Endodermal cell (in vitro differentiated cells): ENCODE results near the gene RAPSN. TPM values are rescaled to one million over a fixed set of nuclear protein-coding genes. Genes with fewer than 3 reads are reported as not detected.

Experiments
- DNase-seq: peaks from one replicate; pipeline ENCODE4 v3.0.0-alpha.2; 2017
- H3K27ac ChIP-seq: 2 replicates; pipeline ENCODE4 v1.5.1; 2013; ENCODE audit warnings: mild to moderate bottlenecking, low read depth, low read length, moderate library complexity
- H3K27me3 ChIP-seq: 2 replicates; pipeline ENCODE4 v1.6.1; 2013; ENCODE audit warnings: mild to moderate bottlenecking, low read length, moderate library complexity; ENCODE audit not compliant: insufficient read depth, control insufficient read depth, poor library complexity, severe bottlenecking
- H3K36me3 ChIP-seq: 2 replicates; pipeline ENCODE4 v1.7.0; 2013; ENCODE audit warnings: mild to moderate bottlenecking, low read length, moderate library complexity; ENCODE audit not compliant: control insufficient read depth, insufficient read depth
- H3K4me1 ChIP-seq: one replicate; pipeline ENCODE4 v1.7.0; 2013; ENCODE audit warnings: low read length; ENCODE audit not compliant: control insufficient read depth, insufficient read depth
- H3K4me3 ChIP-seq: 2 replicates; pipeline ENCODE4 v1.5.1; 2013; ENCODE audit warnings: mild to moderate bottlenecking, low read length, moderate library complexity
- H3K9ac ChIP-seq: 2 replicates; pipeline ENCODE4 v1.6.1; 2013; ENCODE audit warnings: mild to moderate bottlenecking, low read length, moderate library complexity; ENCODE audit not compliant: poor library complexity, severe bottlenecking; ENCODE audit errors: extremely low read depth
- H3K9me3 ChIP-seq: 2 replicates; pipeline ENCODE4 v1.6.1; 2013; ENCODE audit warnings: mild to moderate bottlenecking, low read length, moderate library complexity; ENCODE audit not compliant: control insufficient read depth
- H3K27ac Mint-ChIP-seq: 2 replicates; pipeline ENCODE4 v1.8.0; 2020; ENCODE audit warnings: mixed read lengths
- H3K27me3 Mint-ChIP-seq: 2 replicates; pipeline ENCODE4 v1.8.0; 2021; ENCODE audit warnings: mild to moderate bottlenecking, mixed read lengths; ENCODE audit not compliant: insufficient read depth
- H3K36me3 Mint-ChIP-seq: 2 replicates; pipeline ENCODE4 v1.8.0; 2020; ENCODE audit warnings: low read depth, mixed read lengths
- H3K4me1 Mint-ChIP-seq: 2 replicates; pipeline ENCODE4 v1.8.0; 2020; ENCODE audit warnings: mixed read lengths
- H3K4me3 Mint-ChIP-seq: 2 replicates; pipeline ENCODE4 v1.8.0; 2020; ENCODE audit warnings: mild to moderate bottlenecking, moderate library complexity, mixed read lengths
- H3K9me3 Mint-ChIP-seq: 2 replicates; pipeline ENCODE4 v1.8.0; 2020; ENCODE audit warnings: mild to moderate bottlenecking, mixed read lengths
- WGBS, 2 experiments: methylation state at CpG; one replicate each; pipeline versions ENCODE4 v1.1.5 to v1.1.7; 2013; ENCODE audit warnings: missing lambda C conversion rate in 2 of 2, mixed read lengths in 1 of 2; ENCODE audit not compliant: insufficient coverage in 1 of 2, insufficient read length in 1 of 2; 5-methylcytosine and 5-hydroxymethylcytosine counted together
- total RNA-seq, 2 donors: library from RNA; stranded (reverse); fragmentation: NEBNext Ultra II Directional in 1 of 2; extraction: Animal tissue kit (Norgen Biotek cat#: 25700) in 1 of 2; gene quantifications; 2 replicates in 1 of 2; 3 replicates in 1 of 2; pipeline ENCODE4 v1.2.1, GENCODE V29; 2021
- TF ChIP-seq, protein P1 (sequence below): fragments of 200-600 bp; sonication (generic); conservative IDR thresholded peaks from 2 replicates; pipeline ENCODE4 v1.5.0; 2021; ENCODE audit warnings: antibody characterized with exemption, mild to moderate bottlenecking

RAPSN gene
- total RNA-seq, 2 donors from 2014 or later = 0.40 to 0.64 TPM

DNA sequence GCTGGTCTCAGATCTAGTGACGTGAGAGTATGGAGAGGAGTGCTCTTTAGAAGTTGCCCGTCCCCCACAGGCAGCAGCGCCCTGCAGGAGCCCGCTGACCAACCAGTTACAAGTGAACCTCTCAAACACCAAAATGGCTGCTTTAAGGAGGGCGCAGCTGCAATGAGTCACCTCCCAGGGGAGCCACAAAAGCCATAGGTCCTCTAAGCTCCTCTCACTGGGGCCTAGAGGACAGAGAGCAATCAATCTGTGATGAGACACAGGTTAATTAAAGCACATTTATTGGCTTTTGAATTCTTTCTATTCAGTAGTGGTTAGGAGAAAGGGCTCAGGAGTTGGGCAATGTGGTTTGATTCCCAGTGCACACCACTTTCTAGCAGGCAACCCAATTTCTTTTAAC lies 15.5 kb upstream of the RAPSN start:
- Histone ChIP-seq H3K9me3 (no peaks in the 10 kb centered on the region), H3K27ac (no peak overlapping the region), H3K9ac (no peak overlapping the region), H3K4me3 (no peak overlapping the region), H3K27me3 (no peaks in the 10 kb centered on the region), H3K36me3 (peaks cover 81% of the 10 kb centered on the region), H3K4me1 (peaks cover 10% of the 10 kb centered on the region)
- DNase-seq = peak; percentile 59
- Mint-ChIP-seq H3K4me1 (peaks cover 26% of the 10 kb centered on the region), H3K9me3 (no peaks in the 10 kb centered on the region), H3K4me3 (no peak overlapping the region), H3K27ac (peak overlapping the region; percentile 66), H3K36me3 (peaks cover 58% of the 10 kb centered on the region), H3K27me3 (no peaks in the 10 kb centered on the region)
- WGBS, 2 experiments = 92% methylated on average over 5 of the region's 5 CpGs; no CpG with 5 or more reads in 1 of the 2 experiments
- TF ChIP-seq, protein P1, sequence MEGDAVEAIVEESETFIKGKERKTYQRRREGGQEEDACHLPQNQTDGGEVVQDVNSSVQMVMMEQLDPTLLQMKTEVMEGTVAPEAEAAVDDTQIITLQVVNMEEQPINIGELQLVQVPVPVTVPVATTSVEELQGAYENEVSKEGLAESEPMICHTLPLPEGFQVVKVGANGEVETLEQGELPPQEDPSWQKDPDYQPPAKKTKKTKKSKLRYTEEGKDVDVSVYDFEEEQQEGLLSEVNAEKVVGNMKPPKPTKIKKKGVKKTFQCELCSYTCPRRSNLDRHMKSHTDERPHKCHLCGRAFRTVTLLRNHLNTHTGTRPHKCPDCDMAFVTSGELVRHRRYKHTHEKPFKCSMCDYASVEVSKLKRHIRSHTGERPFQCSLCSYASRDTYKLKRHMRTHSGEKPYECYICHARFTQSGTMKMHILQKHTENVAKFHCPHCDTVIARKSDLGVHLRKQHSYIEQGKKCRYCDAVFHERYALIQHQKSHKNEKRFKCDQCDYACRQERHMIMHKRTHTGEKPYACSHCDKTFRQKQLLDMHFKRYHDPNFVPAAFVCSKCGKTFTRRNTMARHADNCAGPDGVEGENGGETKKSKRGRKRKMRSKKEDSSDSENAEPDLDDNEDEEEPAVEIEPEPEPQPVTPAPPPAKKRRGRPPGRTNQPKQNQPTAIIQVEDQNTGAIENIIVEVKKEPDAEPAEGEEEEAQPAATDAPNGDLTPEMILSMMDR = no peak

DNA sequence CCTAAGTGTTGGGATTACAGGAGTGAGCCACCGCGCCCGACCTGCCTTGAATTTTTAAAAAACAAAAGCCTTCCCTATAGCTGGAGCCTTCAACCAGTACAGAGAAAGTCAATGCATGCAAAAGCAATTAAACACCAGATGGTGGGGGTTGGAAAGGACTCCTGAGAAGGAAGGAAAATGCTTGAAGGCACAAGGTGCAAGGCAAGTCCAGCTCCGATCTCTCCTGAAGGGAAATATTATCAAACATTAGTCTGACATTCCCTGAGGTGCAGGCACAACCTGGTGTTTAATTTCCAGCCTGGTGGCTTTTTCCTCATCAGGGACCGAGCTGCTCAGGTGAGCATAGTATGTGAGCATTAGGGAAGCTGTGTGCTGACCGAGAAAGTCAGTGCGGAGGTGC lies 12.9 kb upstream of the RAPSN start:
- Mint-ChIP-seq H3K27ac (peak overlapping the region; percentile 48), H3K27me3 (no peaks in the 10 kb centered on the region), H3K4me3 (no peak overlapping the region), H3K36me3 (peaks cover 46% of the 10 kb centered on the region), H3K9me3 (no peaks in the 10 kb centered on the region), H3K4me1 (peaks cover 2% of the 10 kb centered on the region)
- Histone ChIP-seq H3K27ac (no peak overlapping the region), H3K9ac (no peak overlapping the region), H3K9me3 (no peaks in the 10 kb centered on the region), H3K4me1 (no peaks in the 10 kb centered on the region), H3K4me3 (no peak overlapping the region), H3K36me3 (peaks cover 55% of the 10 kb centered on the region), H3K27me3 (no peaks in the 10 kb centered on the region)
- TF ChIP-seq, protein P1 = no peak
- DNase-seq = no peak
- 96 to 97% methylated on average over 4 to 5 of the region's 7 CpGs for WGBS, 2 experiments

DNA sequence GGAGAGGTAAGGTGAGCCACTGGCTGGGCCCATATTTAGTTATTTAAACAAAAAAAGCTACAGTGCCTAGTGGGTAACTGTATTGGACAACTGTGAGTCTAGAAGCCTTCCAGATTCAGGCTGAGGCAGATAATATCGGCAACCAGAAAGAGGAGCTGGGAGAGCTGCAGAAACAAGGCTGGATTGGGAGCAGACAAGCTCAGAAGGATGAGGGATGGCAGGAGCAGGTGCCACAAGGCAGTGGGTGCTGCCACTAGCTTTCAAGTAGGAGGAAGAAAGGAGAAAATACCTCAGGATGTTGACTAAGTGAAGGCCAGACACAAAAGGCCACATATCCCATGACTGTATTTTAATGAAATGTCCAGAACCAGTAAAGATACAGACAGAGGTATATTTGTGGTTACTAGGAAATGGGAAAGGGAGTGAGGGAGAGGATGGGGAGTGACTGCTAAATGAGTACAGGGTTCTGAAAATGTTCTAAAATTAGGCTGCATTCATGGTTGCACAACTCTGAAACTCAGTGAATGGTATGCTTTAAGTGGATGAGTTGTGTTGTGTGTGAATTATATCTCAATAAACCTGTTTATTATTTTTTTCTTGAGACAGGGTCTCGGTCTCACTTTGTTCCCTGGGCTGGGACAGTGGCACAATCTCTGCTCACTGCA lies 11.8 kb upstream of the RAPSN start:
- no peaks in the 10 kb centered on the region for H3K27me3 Mint-ChIP-seq
- no peak overlapping the region for H3K4me3 Mint-ChIP-seq
- no peak for DNase-seq
- H3K4me1 Mint-ChIP-seq = no peaks in the 10 kb centered on the region
- Histone ChIP-seq H3K9me3 (no peaks in the 10 kb centered on the region), H3K27ac (no peak overlapping the region), H3K27me3 (no peaks in the 10 kb centered on the region), H3K4me3 (no peak overlapping the region), H3K36me3 (peaks cover 43% of the 10 kb centered on the region), H3K9ac (no peak overlapping the region), H3K4me1 (no peaks in the 10 kb centered on the region)
- H3K27ac Mint-ChIP-seq = peak overlapping the region; percentile 18
- TF ChIP-seq, protein P1 = no peak
- WGBS, 2 experiments = 94 to 100% methylated on average over 2 of the region's 2 CpGs
- H3K36me3 Mint-ChIP-seq = peaks cover 41% of the 10 kb centered on the region
- no peaks in the 10 kb centered on the region for H3K9me3 Mint-ChIP-seq
